ENCODE results near the gene LRRTM3.

LRRTM3 gene

GRCh38 chr10:67088036-67088435 is 162.2 kb downstream of the LRRTM3 start:
- no peak for TF ChIP-seq CTCF (IDR thresholded peaks at IDR 0.05; ENCODE audit: low read depth, low read length, missing control alignments)
- H3K4me3 ChIP-seq (replicated peaks; ENCODE audit: low read depth, low read length) = no peak overlapping the region
- DNase-seq (ENCODE audit: extremely low read depth, low read depth) = no peak

GRCh38 chr10:67095531-67095930 is 169.7 kb downstream of the LRRTM3 start:
- no peak for DNase-seq (ENCODE audit: extremely low read depth, low read depth)
- TF ChIP-seq CTCF (IDR thresholded peaks at IDR 0.05; ENCODE audit: low read depth, low read length, missing control alignments) = no peak
- H3K4me3 ChIP-seq (replicated peaks; ENCODE audit: low read depth, low read length) = no peak overlapping the region

GRCh38 chr10:67098461-67098860 is 172.6 kb downstream of the LRRTM3 start:
- no peak for TF ChIP-seq CTCF (IDR thresholded peaks at IDR 0.05; ENCODE audit: low read depth, low read length, missing control alignments)
- DNase-seq (ENCODE audit: extremely low read depth, low read depth) = no peak
- no peak overlapping the region for H3K4me3 ChIP-seq (replicated peaks; ENCODE audit: low read depth, low read length)

- no peak overlapping the region for H3K4me3 ChIP-seq (replicated peaks; ENCODE audit: low read depth, low read length)
- no peak for DNase-seq (ENCODE audit: extremely low read depth, low read depth)
- no peak for TF ChIP-seq CTCF (IDR thresholded peaks at IDR 0.05; ENCODE audit: low read depth, low read length, missing control alignments)
Observed at GRCh38 chr10:67100951-67101350, 175.1 kb downstream of the LRRTM3 start.

- H3K4me3 ChIP-seq (replicated peaks; ENCODE audit: low read depth, low read length) = no peak overlapping the region
- no peak for TF ChIP-seq CTCF (IDR thresholded peaks at IDR 0.05; ENCODE audit: low read depth, low read length, missing control alignments)
- no peak for DNase-seq (ENCODE audit: extremely low read depth, low read depth)
Observed at GRCh38 chr10:67107670-67108069, 181.8 kb downstream of the LRRTM3 start.

GRCh38 chr10:67110286-67110685 is 184.4 kb downstream of the LRRTM3 start:
- no peak for DNase-seq (ENCODE audit: extremely low read depth, low read depth)
- no peak overlapping the region for H3K4me3 ChIP-seq (replicated peaks; ENCODE audit: low read depth, low read length)
- TF ChIP-seq CTCF (IDR thresholded peaks at IDR 0.05; ENCODE audit: low read depth, low read length, missing control alignments) = no peak

GRCh38 chr10:67112765-67113164 is 186.9 kb downstream of the LRRTM3 start:
- no peak for TF ChIP-seq CTCF (IDR thresholded peaks at IDR 0.05; ENCODE audit: low read depth, low read length, missing control alignments)
- no peak overlapping the region for H3K4me3 ChIP-seq (replicated peaks; ENCODE audit: low read depth, low read length)
- DNase-seq (ENCODE audit: extremely low read depth, low read depth) = no peak
